IPS-NIHi7 (cell line): ENCODE measurements around the gene ARPC3.
"Not testable (repeated sequence)": the region's sequence is repeated elsewhere in the genome, so short reads cannot be mapped to it uniquely, and the experiment has no call there.

Source experiments
- DNase-seq: peaks from one replicate; pipeline ENCODE4 v3.0.0; 2012; ENCODE audit warnings: mixed read lengths; ENCODE audit errors: extremely low spot score

The ARPC3 gene

GRCh38 chr12:110449799-110450497, at the start of gene ARPC3:
Gene ARPC3, minus strand, starts transcription at chr12:110450337. Its CDS starts 77 bp downstream, at chr12:110450260.
- DNase-seq = peak; percentile 95

- no peak for DNase-seq
Observed at GRCh38 chr12:110498984-110499706, 49.0 kb upstream of the ARPC3 start.

- DNase-seq = no peak
Observed at GRCh38 chr12:110475426-110475825, 25.3 kb upstream of the ARPC3 start.

- DNase-seq = peak; percentile 94
Observed at GRCh38 chr12:110468214-110469048, 18.3 kb upstream of the ARPC3 start, which contains the start of the genes FAM216A and GPN3. Gene FAM216A, plus strand, starts transcription at chr12:110468845. Its CDS starts 31 bp downstream, at chr12:110468876. Gene GPN3, minus strand, starts transcription at chr12:110468257. Its CDS starts 54 bp downstream, at chr12:110468203.

- DNase-seq = no peak
Observed at GRCh38 chr12:110467847-110468213, 17.7 kb upstream of the ARPC3 start.

- DNase-seq = no peak
Observed at GRCh38 chr12:110466791-110467190, 16.7 kb upstream of the ARPC3 start.

- DNase-seq = not testable (repeated sequence)
Observed at GRCh38 chr12:110465765-110466164, 15.6 kb upstream of the ARPC3 start.

GRCh38 chr12:110465024-110465423, 14.9 kb upstream of the ARPC3 start:
- DNase-seq = no peak

GRCh38 chr12:110461189-110461588, 11.1 kb upstream of the ARPC3 start:
- DNase-seq = not testable (repeated sequence)

- DNase-seq = no peak
Observed at GRCh38 chr12:110458756-110459155, 8.6 kb upstream of the ARPC3 start.

- no peak for DNase-seq
Observed at GRCh38 chr12:110453569-110454296, 3.6 kb upstream of the ARPC3 start.

- DNase-seq = no peak
Observed at GRCh38 chr12:110451263-110451662, 1.1 kb upstream of the ARPC3 start.

- DNase-seq = no peak
Observed at GRCh38 chr12:110444455-110444854, 5.7 kb downstream of the ARPC3 start.

GRCh38 chr12:110436231-110436630, 13.9 kb downstream of the ARPC3 start:
- no peak for DNase-seq

- DNase-seq = no peak
Observed at GRCh38 chr12:110431957-110432587, 18.1 kb downstream of the ARPC3 start.

- not testable (repeated sequence) for DNase-seq
Observed at GRCh38 chr12:110429676-110430075, 20.5 kb downstream of the ARPC3 start.

- no peak for DNase-seq
Observed at GRCh38 chr12:110426406-110426805, 23.7 kb downstream of the ARPC3 start.

- DNase-seq = peak; percentile 22
Observed at GRCh38 chr12:110424237-110424636, 25.9 kb downstream of the ARPC3 start.

GRCh38 chr12:110421701-110422100, 28.4 kb downstream of the ARPC3 start:
- DNase-seq = no peak

- DNase-seq = no peak
Observed at GRCh38 chr12:110421159-110421661, 28.9 kb downstream of the ARPC3 start.

- not testable (repeated sequence) for DNase-seq
Observed at GRCh38 chr12:110420644-110421043, 29.5 kb downstream of the ARPC3 start.
